HG02798 (cell line): ENCODE results near the gene EPHX1.
"Not testable (repeated sequence)": the region's sequence is repeated elsewhere in the genome, so short reads cannot be mapped to it uniquely, and the experiment has no call there.

Experiments used
- ATAC-seq: cut with Tn5 transposase; IDR thresholded peaks from one replicate; pipeline ENCODE4 v1.9.1; 2021; ENCODE audit warnings: mild to moderate bottlenecking; ENCODE audit not compliant: unreplicated experiment, poor library complexity

The EPHX1 gene

DNA sequence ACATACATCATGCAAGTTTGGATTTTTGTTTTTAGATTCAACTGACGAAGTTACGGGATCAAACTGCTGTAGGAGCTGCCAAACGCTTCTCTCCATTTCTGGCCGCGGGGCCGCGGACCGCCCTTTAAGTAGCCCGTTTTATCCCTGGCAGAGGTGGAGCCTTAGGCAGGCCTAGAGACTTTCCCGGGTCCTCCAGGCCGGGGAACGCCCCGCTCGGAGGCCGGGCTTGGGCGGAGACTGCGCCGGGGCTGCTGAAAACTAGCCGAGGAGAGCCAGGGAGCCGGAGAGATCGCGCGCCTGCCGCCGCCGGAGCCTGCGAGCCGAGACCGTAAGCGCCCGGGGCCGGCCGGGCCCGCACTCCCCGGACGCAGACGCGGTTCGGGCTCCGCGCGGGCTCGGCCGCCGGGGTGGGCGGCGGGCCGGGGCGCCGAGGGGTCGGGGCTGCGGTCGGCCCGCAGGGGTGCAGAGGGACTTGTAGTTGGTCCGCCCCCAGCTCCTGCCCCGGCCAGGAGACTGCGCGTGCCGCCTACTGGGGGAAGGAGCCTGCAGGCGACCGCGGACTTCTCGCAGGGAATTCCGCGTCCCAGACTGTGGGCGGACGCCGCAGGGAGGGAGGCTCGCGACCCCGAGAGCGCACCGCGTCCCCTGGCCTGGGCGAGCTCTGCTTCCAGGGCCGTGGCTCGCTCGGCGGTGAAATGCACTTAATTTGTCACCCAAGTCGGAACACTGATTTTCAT is at the start of gene EPHX1:
EPHX1 (plus strand) TSS at position 283 of the 737 bp plus-strand sequence. CDS start 18,606 bp downstream, outside the sequence.
- ATAC-seq: peak; percentile 98

DNA sequence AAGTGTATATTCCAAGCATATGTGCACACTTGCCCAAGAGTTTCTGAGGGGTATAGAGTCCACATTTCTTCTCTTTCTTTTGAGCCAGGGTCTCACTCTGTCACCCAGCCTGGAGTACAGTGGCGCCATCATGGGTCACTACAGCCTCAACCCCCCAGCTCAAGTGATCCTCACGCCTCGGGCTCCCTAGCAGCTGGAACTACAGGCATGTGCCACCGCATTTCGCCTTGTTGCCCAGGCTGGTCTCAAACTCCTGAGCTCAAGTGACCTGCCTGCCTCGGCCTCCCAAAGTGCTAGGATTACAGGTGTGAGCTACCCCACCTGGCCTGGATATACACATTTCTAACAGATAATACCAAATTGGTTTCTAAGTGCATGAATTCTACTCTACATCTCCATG is 49.4 kb upstream of the EPHX1 start:
- ATAC-seq: no peak

DNA sequence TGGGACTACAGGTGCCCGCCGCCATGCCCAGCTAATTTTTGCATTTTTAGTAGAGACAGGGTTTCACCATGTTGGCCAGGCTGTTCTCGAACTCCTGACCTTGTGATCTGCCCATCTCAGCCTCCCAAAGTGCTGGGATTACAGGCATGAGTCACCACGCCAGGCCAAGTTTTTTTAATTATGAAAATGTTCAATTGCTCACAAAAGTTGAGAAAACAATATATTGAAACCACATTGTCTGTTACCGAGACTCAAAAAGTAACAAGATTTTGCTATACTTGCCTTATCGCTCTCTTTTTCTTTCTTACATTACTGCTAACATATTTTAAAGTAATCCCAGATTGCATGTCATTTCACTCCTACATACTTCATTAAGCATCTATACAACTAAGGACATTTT is 48.5 kb upstream of the EPHX1 start:
- not testable (repeated sequence) for ATAC-seq

DNA sequence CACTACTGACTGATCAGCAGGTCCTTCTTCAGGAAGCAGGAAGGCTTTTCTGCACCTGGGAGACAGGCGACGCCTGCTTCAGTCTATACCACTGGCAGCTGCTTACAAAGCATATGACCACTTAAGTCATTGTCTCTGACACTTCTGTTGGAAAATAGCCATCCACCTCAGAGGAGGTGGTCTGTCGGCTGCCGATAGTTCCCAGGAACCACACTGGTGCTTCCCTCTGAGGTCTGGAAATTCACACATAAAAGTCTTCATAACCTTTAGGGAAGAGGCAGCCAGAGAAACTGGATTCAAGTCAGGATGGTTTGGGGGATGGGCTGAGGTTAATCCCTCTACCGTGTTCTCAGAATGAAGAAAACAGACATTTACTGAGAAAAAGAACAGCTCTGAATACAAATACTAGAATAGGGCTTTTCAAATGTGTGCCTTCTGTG is 47.9 kb upstream of the EPHX1 start:
- ATAC-seq: no peak

DNA sequence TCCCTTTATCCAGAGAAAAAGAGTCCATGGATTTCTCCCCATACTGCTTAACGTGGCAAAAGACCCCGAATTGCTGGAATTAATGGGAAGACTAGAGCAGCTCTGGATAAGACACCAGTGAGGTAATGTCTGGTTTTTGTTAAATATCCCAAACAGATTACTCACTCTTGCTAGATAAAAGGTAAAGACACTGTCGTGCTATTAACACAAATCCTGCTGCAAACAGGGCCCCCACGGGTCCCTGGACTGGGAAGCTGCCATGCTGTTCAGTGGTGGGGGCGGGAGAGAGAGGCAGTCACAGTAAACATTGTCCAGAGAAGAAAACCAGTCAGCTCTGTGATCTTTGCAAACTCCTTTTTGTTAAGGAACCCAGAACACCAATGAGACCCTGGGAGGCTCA is 47.5 kb upstream of the EPHX1 start:
- no peak for ATAC-seq

DNA sequence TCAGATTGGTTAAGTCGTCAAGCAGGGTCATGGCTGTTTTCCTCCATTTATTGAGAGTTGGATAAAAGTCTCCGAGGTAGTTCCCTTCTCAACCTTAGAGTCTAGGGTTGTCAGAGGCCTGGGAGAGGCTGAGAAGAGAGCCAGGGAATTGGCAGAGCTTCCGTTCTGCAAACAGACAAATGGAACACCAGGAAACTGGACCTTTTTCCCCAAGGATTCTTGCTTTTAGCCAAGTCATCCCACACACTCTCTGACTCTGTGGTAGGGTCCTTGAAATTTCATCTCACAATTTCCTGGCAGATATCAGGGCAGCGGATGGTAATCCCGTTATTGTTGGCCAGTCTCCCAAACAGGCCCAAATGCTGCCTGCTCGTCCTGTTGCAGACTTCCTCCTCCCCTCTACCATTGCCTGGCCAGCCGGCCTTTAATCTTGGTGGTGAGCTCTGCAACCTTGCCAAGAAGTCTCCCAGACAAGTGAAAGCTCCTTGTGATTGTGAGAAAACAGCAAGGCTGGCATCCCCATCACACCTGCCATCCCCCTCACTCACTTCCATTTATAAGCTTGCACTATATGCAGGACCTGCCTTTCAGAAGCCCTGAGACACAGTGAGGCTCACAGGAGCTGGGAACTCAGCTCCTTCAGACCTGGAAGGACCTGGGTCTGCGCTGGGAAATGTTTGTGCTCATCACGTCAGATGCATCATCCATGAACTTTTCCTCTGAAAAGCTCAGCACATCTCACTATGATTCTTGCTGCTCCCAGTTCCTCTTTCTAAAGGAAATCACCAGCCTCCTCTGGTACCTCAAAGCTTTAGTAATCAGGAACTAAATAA is 46.0 kb upstream of the EPHX1 start:
- no peak for ATAC-seq

DNA sequence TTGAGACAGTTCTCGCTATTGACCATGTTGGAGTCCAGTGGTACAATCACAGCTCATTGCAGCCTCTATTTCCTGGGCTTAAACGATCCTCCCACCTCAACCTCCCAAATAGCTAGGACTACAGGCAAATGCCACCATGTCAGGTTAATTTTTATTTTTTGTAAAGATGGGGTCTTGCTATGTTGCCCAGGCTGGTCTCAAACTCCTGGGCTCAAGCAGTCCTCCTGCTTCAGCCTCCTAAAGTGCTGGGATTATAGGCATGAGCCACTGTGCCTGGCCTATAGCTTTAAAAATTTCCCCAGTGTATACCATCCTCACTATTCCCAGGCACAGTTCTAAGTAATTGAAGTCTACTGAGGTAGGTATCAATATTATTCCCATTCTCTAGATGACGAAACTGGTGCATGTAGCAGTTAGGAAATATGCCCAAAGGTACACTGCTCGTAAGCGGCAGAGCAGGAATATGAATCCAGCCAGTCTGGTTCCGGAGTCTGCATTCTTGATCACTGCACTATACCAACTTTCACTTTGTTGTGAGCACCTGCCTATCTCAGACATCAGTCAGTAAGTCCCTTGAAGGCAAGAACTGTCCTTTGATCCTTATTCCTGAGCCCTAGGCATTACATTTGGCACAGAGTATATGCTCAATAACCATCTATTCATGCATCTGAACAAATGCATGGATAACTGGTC is 43.8 kb upstream of the EPHX1 start:
- ATAC-seq: no peak

DNA sequence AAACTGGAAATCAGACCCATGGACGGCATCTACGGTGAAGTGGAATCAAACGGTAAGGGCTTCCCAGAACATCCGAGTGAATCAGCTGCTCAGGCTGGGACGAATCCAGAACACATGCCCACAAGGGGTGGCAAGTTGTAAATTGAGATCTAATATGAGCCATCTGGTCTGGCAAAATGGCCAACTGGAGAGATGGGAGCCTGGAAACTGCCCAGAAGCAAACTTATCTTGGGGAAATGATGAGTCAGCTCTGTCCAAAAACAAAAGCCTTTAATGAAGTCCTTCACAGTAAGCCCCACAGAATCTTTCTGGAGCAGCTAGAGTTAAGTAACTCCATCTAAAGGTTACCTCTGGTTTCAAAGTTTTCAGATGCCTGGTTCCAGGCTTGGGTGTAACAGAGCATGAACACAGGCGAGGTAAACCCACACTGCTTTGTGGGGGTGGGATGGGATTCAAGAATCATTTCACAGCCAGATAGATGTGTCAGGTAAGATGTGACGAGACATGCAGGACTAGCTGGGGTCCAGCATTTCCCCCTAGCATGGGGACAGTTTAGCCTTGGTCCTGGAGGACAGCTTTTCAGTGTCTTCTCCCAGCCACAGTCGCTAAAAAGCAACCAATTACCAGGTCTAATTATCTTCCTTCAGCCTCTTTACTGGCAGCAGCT is 42.8 kb upstream of the EPHX1 start:
- no peak for ATAC-seq

DNA sequence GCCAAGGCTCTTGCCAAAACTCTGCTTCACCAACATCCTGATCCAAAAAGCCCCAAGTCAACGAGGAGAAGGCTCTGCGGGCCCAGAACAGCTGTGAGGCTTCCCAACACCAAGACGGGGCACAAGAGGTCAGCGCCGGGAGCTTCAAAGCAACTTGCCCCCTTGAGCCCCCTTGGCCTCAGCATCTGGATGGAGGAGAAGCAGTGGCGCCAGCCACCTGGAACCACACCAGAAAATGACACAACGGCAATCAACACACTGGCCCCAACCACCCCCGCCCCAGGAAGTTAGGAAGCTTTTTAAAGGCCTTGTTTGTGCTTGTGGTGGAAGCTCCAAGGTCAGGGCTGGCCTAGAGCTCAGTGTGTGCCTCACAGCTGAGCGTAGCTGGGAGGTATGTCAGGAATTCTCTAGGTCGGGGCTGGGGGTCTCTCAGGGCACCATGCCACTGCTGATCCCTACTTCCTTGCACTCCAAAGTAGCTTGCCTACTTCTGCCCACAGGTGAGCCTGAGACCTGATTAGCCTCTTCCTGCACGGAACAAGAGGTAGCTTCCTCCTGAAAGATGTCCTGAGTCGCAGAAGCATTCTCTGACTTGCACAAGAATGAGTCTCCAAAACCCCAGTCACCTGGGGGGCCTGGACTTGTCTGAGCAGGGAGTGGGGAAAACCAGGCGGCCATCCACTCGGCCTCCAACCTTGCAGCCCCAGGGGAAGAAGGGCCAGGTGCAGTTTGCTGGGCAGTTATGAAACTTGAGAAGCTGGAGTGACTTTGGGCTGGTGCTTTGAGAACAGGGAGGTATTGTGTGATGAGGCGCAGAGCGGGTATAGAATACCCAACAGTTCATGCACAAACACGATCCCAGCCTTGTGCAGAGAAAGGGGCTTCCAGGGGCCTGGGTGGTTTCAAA is 42.0 kb upstream of the EPHX1 start:
- ATAC-seq: no peak

DNA sequence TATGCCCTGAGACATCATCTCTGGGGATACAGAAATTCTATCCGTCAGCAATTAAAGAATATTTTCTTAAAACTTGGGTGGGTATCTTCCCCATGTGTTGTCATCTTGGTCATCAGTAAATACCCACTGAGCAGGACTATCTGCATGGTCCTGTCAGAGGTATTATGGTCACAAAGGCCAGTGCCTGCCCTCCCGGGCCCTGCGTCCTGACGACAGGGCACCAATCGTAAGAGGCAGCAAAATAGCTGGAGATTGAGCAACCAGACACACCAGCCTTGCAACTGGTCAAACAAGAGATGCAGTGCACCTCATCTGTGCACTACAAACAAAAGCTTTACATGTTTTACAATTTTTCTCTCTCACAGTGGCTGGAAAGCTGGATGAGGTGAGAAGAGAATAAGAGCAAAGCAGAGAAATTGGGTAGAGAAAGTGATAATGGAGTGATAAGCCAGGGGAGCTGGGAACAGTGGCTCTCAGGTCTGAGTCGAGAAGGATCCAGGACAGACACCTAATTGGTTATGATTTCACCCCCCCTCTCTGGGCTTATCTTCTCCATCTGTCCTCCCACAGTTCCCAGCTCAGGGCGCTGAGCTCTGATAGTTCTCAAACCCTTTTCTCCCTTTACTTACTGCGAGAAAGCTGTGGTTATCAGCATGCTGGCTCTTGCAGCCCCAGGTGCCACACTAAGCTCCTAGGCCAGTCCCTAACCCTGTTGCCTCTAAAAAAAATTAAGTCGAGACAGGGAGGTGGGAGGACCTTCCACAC is 41.1 kb upstream of the EPHX1 start:
- no peak for ATAC-seq

DNA sequence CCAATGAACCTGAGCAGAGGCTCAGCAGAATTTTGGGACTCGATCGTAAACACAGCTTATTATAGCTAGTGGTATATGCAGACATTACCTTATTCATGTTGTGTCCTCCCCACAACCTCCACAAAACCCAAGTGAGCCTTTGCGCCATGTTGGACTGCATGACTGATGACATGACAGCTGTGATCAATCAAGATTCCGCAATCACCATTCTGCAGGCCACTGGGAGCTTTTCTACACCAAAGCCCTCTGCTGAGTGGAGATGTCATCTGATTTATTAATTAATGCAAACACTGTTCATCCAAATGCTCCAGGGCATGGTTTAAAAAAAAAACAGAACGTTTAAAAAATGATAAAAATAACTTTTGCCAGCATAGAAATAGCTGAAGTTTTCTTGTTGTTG is 40.2 kb upstream of the EPHX1 start:
- no peak for ATAC-seq

DNA sequence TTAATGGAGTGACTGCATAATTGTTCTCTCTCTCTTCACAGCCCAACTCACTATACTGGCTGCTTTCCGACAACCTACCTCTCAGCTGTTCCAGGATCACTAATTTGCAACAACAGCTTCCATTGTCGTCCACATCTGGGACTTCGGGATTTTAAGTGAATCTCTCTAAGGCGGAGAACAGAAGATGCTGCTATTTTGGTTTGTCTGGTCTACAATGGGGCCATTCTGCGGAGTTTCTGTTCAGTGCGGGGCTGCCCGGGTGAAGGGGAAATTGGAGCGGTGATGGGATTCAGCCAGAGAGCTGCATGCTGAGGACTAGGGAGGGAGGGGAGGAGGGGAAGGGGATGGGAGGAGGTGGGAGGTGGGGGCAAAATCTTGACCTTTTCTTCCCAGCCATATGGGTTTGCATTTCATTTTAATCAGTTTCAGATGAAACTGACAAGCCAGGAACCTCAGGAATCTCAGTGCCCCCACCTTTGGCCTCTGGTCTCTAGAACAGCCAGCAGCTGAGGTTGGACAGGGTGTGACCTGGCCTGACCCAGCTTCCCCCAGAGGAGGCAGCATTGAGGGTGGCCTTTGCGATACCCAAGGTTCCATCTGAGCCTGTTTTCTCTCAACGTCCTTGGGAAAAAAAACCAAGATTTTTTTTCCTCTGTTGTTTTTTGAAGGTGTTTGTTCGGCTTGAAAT is 39.2 kb upstream of the EPHX1 start:
- no peak for ATAC-seq

DNA sequence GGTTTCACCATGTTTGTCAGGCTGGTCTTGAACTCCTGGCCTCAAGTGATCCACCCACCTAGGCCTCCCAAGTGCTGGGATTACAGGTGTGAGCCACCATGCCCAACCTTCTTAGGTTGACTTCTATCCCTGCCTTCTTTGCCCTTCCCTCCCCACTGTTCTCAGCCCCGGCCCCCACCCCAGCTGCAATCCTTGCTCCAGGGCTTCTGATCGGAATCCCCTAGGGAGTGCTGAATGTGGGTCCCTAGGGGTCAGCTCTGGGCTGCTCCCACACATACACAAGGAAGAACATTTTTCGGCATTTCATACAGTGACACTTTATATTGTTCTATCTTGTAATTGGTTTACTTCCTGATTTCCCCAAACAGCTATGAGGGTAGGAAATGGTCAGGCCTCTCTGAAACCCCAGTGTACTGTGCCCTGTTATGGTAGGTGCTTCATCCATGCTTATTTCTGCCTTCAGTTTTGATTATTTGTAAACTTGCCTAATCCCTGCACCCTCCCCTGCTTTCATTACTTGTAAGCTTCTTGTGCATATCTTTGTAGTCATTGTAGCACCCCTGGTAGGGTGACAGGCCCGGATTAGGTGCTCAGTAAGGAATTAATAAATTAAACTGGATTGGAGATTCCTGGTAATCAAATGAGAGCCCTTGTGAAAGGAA is 38.1 kb upstream of the EPHX1 start:
- no peak for ATAC-seq

DNA sequence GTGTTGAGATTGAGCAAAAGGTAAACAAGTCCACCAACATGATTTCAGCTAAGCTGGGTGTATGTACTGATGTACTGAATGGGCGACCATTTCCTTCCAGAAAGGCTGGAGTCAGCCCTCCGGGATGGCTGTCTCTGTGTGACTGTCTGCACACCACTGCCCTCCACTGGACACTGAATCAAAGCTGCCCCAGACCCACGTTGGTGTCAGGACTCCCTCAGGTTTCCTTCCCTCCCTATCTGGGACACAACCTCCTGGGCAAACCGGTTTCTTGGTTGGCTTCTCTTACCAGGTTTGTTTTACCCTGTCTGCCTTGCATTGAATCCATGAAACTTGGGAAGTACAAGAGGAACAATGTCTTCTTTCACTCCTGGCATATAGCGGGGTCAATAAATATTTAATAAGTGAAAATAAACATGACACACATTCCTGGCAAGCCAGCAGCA is 37.6 kb upstream of the EPHX1 start:
- peak; percentile 60 for ATAC-seq

DNA sequence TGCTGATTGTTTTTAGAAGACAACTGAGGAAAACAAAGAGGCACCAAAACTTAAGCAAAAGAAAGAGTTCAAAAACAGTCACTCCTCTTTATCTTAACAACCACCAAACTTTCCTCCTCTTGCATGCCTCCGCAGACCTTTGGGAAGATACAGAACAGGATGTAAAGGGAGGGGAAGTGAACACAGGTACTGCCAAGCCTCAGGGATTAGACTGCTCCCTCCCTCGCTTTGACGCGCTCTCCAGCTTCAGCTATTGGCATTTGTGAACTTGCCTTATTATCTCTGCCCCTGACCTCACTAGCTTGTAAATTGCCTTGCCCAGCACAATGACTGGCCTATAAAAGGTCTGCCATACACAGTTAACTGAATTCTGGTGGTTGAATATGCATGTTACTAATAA is 37.1 kb upstream of the EPHX1 start:
- no peak for ATAC-seq

DNA sequence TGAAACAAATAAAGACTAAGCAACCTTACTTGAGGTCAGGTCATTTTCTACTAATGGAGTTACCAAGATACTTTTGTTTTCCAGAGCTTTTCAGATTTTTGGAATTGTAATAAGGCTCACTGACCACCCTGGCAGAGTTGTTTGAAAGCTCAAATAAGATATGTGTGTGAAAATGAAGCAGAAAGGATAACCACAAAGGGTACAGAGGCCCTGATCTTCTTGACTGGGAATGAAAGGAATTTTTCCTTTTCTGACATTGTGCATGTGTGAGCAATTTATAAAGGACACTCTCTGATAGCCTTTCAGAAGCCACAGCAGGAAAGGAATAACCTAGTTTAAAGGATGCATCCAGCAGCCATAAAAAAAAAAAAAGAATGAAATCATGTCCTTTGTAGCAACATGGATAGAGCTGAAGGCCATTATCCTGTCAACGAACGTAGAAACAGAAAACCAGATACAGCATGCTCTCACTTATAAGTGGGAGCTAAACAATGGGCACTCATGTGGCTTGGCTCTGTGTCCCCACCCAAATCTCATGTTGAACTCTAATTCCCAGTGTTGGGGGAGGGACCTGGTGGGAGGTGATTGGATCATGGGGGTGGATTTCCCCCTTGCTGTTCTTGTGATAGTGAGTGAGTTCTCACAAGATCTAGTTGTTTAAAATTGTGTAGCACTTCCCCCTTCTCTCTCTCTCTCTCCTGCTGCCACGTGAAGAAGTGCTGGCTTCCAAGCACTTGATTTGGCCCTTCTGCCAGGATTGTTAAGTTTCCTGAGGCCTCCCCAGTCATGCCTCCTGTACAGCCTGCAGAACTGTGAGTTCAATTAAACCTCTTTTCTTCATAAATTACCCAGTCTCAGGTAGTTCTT is 35.4 kb upstream of the EPHX1 start:
- no peak for ATAC-seq

DNA sequence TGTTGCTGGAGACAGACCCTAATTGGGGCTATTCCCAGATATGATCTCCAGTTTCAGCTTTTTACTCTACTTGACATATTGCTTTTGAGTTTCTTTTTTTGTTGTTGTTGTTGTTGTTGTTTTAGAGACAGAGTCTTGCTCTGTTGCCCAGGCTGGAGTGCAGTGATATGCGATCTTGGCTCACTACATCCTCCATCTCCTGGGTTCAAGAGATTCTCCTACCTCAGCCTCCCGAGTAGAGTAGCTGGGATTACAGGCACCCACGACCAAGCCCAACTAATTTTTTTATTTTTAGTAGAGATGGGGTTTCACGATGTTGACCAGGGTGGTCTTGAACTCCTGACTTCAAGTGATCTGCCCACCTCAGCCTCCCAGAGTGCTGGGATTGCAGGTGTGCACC is 33.6 kb upstream of the EPHX1 start:
- ATAC-seq: no peak
